ENCODE results near the gene APLN.

The APLN gene

DNA sequence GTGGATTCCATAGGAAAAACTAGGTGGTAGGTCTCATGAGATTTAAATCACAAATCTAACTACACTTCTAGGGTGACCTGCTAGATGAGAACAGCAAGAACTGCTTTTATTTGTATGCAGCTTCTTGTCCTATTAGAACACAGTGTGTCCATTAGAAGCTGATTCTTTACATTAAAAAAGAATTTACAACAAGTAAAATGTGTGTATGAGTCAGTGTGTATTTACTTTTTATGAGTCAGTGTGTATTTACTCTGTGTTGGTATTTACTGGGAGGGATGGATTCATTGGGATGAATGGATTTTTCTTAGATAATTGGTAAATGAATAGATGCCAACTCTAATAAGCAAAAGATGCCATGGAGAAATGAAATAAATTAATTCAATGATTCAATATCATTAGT is 43.4 kb upstream of the APLN start:
- no peak overlapping the region for H4K91ac ChIP-seq (ENCODE audit: low read depth, low read length, poor library complexity)
- no peaks in the 10 kb centered on the region for H3K4me1 ChIP-seq (ENCODE audit: control insufficient read depth in 2 of 2, insufficient read depth in 1 of 2, low read depth in 1 of 2, low read length in 2 of 2)
- no peaks in the 10 kb centered on the region for H3K79me1 ChIP-seq (ENCODE audit: low read depth, low read length)
- no peak overlapping the region for H3K9ac ChIP-seq (ENCODE audit: low read depth, low read length, poor library complexity)
- H3K4me2 ChIP-seq (ENCODE audit: insufficient read depth, low read length, poor library complexity, severe bottlenecking), result no peak overlapping the region
- H2BK15ac ChIP-seq (ENCODE audit: low read length), result no peak overlapping the region
- no peak overlapping the region for H4K8ac ChIP-seq (ENCODE audit: low read depth, low read length)
- no peaks in the 10 kb centered on the region for H3K36me3 ChIP-seq (replicated peaks in 1 of 2; ENCODE audit: control insufficient read depth in 2 of 2, insufficient read depth in 2 of 2, low read length in 2 of 2)
- H3K9me3 ChIP-seq (replicated peaks in 1 of 2; ENCODE audit: control insufficient read depth in 2 of 2, insufficient read depth in 1 of 2, low read depth in 1 of 2, low read length in 2 of 2), result no peaks in the 10 kb centered on the region
- no peak overlapping the region for H2BK120ac ChIP-seq (ENCODE audit: low read depth, low read length)
- H3K14ac ChIP-seq (ENCODE audit: low read length), result no peak overlapping the region
- H3K27me3 ChIP-seq (ENCODE audit: control insufficient read depth in 3 of 3, insufficient read depth in 3 of 3, low read depth in 1 of 3, low read length in 3 of 3), result peaks cover 0 to 16% (median 0%) of the 10 kb centered on the region in 3 experiments
- H3K23ac ChIP-seq (ENCODE audit: low read depth, low read length, poor library complexity), result no peak overlapping the region
- H3K4ac ChIP-seq (ENCODE audit: low read length), result no peak overlapping the region
- H2BK5ac ChIP-seq (ENCODE audit: low read length), result no peak overlapping the region
- no peak overlapping the region for H3K4me3 ChIP-seq (ENCODE audit: low read length in 2 of 2)
- H2AK5ac ChIP-seq (ENCODE audit: low read depth, low read length), result no peak overlapping the region
- H3K18ac ChIP-seq (ENCODE audit: low read length), result no peak overlapping the region
- no peak overlapping the region for H3K27ac ChIP-seq (replicated peaks; ENCODE audit: low read length)
- H2BK12ac ChIP-seq (ENCODE audit: low read length), result no peak overlapping the region
- H2AFZ ChIP-seq (ENCODE audit: low read length), result no peak overlapping the region
- DNase-seq (ENCODE audit: low spot score), result no peak

DNA sequence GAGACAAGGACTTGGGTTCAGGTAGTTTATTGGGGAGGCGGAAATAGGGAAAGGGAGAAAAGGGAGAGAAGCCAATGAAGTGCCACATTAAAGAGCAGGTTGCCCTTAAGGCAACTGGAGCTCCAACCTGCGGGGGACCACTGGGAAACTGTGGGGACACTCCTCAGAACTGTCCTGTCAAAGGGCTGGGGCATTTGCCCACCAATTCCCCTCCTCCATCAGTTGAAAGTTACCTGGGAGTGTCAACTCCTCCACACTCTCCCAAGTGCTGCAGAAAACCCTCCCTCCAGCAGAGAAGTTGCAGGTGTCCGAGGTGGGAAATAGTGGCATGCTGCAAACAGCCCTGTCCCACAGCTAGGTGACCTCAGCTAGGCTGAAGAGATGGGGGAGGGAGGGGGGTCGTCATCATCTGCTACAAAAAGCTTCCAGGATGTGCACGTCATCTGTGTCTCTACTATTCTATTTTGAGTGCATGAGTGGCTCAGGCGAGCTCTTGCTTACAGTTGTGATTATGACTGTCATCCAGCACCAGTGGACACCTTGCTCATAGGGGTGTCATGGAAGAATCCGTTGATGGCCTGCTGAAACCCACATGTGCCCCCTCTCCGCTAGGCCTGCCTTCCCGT is 42.6 kb upstream of the APLN start:
- Histone ChIP-seq H3K9me3 (replicated peaks in 1 of 2; ENCODE audit: control insufficient read depth in 2 of 2, insufficient read depth in 1 of 2, low read depth in 1 of 2, low read length in 2 of 2) (no peaks in the 10 kb centered on the region), H3K36me3 (replicated peaks in 1 of 2; ENCODE audit: control insufficient read depth in 2 of 2, insufficient read depth in 2 of 2, low read length in 2 of 2) (no peaks in the 10 kb centered on the region), H3K79me1 (ENCODE audit: low read depth, low read length) (no peaks in the 10 kb centered on the region), H3K9ac (ENCODE audit: low read depth, low read length, poor library complexity) (no peak overlapping the region), H2BK15ac (ENCODE audit: low read length) (no peak overlapping the region), H2BK12ac (ENCODE audit: low read length) (no peak overlapping the region), H3K4me1 (ENCODE audit: control insufficient read depth in 2 of 2, insufficient read depth in 1 of 2, low read depth in 1 of 2, low read length in 2 of 2) (no peaks in the 10 kb centered on the region), H3K23ac (ENCODE audit: low read depth, low read length, poor library complexity) (peak overlapping the region; percentile 65), H2BK5ac (ENCODE audit: low read length) (no peak overlapping the region), H3K27ac (replicated peaks; ENCODE audit: low read length) (no peak overlapping the region), H3K4me3 (ENCODE audit: low read length in 2 of 2) (no peak overlapping the region), H2AK5ac (ENCODE audit: low read depth, low read length) (no peak overlapping the region), H3K14ac (ENCODE audit: low read length) (no peak overlapping the region), H3K27me3 (ENCODE audit: control insufficient read depth in 3 of 3, insufficient read depth in 3 of 3, low read depth in 1 of 3, low read length in 3 of 3) (peaks cover 0 to 16% (median 0%) of the 10 kb centered on the region in 3 experiments), H3K18ac (ENCODE audit: low read length) (no peak overlapping the region), H3K4me2 (ENCODE audit: insufficient read depth, low read length, poor library complexity, severe bottlenecking) (no peak overlapping the region), H2AFZ (ENCODE audit: low read length) (no peak overlapping the region), H3K4ac (ENCODE audit: low read length) (no peak overlapping the region), H2BK120ac (ENCODE audit: low read depth, low read length) (no peak overlapping the region), H4K8ac (ENCODE audit: low read depth, low read length) (no peak overlapping the region), H4K91ac (ENCODE audit: low read depth, low read length, poor library complexity) (no peak overlapping the region)
- WGBS, 2 donors (ENCODE audit: extremely low coverage in 2 of 2, insufficient read length in 2 of 2, insufficient replicate concordance in 1 of 2), result no CpG with 5 or more reads among the region's 9 CpGs
- DNase-seq (ENCODE audit: low spot score), result no peak

DNA sequence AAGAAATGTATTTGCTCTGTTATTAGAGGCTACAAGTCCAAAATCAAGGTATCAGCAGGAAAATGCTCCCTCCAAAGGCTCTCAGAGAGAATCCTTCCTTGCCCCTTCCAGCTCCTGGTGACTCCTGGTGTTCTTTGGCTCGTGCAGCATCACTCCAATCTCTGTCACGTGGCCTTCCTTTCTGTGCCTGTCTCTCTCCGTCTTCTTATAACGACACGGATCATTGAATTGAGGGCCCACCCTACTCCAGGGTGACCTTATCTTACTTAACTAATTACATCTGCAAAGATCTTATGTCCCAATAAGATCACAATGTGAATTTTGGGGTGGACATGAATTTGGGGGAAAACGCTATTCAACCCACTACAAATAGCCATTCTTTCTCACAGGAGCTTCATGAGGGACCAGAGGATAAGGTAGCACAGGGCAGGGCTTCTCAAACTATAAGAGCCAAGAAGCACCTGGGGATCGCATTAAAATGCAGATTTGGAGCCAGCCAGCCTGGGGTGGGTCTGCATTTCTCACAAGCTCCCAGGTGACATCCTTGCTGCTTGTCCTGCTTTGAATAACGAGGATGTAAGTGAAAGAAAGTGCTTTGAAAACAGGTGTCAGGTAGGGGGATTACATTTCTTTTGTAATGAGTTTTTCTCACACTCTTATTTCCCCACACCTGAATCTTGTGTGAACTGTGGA is 41.9 kb upstream of the APLN start:
- no peak overlapping the region for H3K4me2 ChIP-seq (ENCODE audit: insufficient read depth, low read length, poor library complexity, severe bottlenecking)
- H3K27ac ChIP-seq (replicated peaks; ENCODE audit: low read length), result no peak overlapping the region
- no peaks in the 10 kb centered on the region for H3K9me3 ChIP-seq (replicated peaks in 1 of 2; ENCODE audit: control insufficient read depth in 2 of 2, insufficient read depth in 1 of 2, low read depth in 1 of 2, low read length in 2 of 2)
- H2BK12ac ChIP-seq (ENCODE audit: low read length), result no peak overlapping the region
- no peak overlapping the region for H3K23ac ChIP-seq (ENCODE audit: low read depth, low read length, poor library complexity)
- H4K8ac ChIP-seq (ENCODE audit: low read depth, low read length), result no peak overlapping the region
- H3K4me3 ChIP-seq (ENCODE audit: low read length in 2 of 2), result no peak overlapping the region
- no peak overlapping the region for H2BK5ac ChIP-seq (ENCODE audit: low read length)
- no peaks in the 10 kb centered on the region for H3K4me1 ChIP-seq (ENCODE audit: control insufficient read depth in 2 of 2, insufficient read depth in 1 of 2, low read depth in 1 of 2, low read length in 2 of 2)
- no peak overlapping the region for H3K4ac ChIP-seq (ENCODE audit: low read length)
- no peak overlapping the region for H3K14ac ChIP-seq (ENCODE audit: low read length)
- H3K27me3 ChIP-seq (ENCODE audit: control insufficient read depth in 3 of 3, insufficient read depth in 3 of 3, low read depth in 1 of 3, low read length in 3 of 3), result peaks cover 0 to 14% (median 0%) of the 10 kb centered on the region in 3 experiments
- H3K36me3 ChIP-seq (replicated peaks in 1 of 2; ENCODE audit: control insufficient read depth in 2 of 2, insufficient read depth in 2 of 2, low read length in 2 of 2), result no peaks in the 10 kb centered on the region
- no CpG with 5 or more reads among the region's 8 CpGs for WGBS, 2 donors (ENCODE audit: extremely low coverage in 2 of 2, insufficient read length in 2 of 2, insufficient replicate concordance in 1 of 2)
- H4K91ac ChIP-seq (ENCODE audit: low read depth, low read length, poor library complexity), result no peak overlapping the region
- DNase-seq (ENCODE audit: low spot score), result no peak
- no peak overlapping the region for H3K18ac ChIP-seq (ENCODE audit: low read length)
- H2BK120ac ChIP-seq (ENCODE audit: low read depth, low read length), result no peak overlapping the region
- H3K9ac ChIP-seq (ENCODE audit: low read depth, low read length, poor library complexity), result no peak overlapping the region
- H2AFZ ChIP-seq (ENCODE audit: low read length), result no peak overlapping the region
- H3K79me1 ChIP-seq (ENCODE audit: low read depth, low read length), result no peaks in the 10 kb centered on the region
- no peak overlapping the region for H2BK15ac ChIP-seq (ENCODE audit: low read length)
- H2AK5ac ChIP-seq (ENCODE audit: low read depth, low read length), result no peak overlapping the region

DNA sequence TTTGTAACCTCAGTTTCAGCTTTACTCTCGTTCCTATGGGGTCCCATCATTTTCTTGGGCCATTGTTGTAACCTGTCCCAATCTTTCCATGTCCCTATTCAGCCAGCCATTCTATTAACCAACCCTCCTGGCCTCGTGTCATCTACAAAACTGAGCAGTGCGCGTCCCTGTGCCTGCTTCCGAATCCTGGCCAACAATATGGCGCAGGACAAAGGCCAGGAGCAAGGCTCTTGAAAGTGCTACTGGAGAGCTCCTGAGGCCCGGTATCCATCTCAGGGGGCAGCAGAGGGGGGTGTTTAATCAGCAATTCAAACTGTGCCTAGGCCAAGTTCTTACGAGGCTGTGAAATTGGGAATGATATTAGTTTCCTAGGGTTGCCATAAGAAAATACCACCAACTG is 41.2 kb upstream of the APLN start:
- no peak overlapping the region for H3K4me3 ChIP-seq (ENCODE audit: low read length in 2 of 2)
- H2BK15ac ChIP-seq (ENCODE audit: low read length), result no peak overlapping the region
- WGBS, 2 donors (ENCODE audit: extremely low coverage in 2 of 2, insufficient read length in 2 of 2, insufficient replicate concordance in 1 of 2), result no CpG with 5 or more reads among the region's 8 CpGs
- H3K4me1 ChIP-seq (ENCODE audit: control insufficient read depth in 2 of 2, insufficient read depth in 1 of 2, low read depth in 1 of 2, low read length in 2 of 2), result no peaks in the 10 kb centered on the region
- no peak overlapping the region for H2BK120ac ChIP-seq (ENCODE audit: low read depth, low read length)
- H3K27me3 ChIP-seq (ENCODE audit: control insufficient read depth in 3 of 3, insufficient read depth in 3 of 3, low read depth in 1 of 3, low read length in 3 of 3), result peaks cover 0 to 14% (median 0%) of the 10 kb centered on the region in 3 experiments
- no peak overlapping the region for H2AFZ ChIP-seq (ENCODE audit: low read length)
- no peak overlapping the region for H3K4ac ChIP-seq (ENCODE audit: low read length)
- no peak overlapping the region for H2AK5ac ChIP-seq (ENCODE audit: low read depth, low read length)
- no peaks in the 10 kb centered on the region for H3K79me1 ChIP-seq (ENCODE audit: low read depth, low read length)
- no peak overlapping the region for H3K27ac ChIP-seq (replicated peaks; ENCODE audit: low read length)
- H3K9ac ChIP-seq (ENCODE audit: low read depth, low read length, poor library complexity), result no peak overlapping the region
- no peak overlapping the region for H3K23ac ChIP-seq (ENCODE audit: low read depth, low read length, poor library complexity)
- no peak overlapping the region for H4K8ac ChIP-seq (ENCODE audit: low read depth, low read length)
- no peaks in the 10 kb centered on the region for H3K9me3 ChIP-seq (replicated peaks in 1 of 2; ENCODE audit: control insufficient read depth in 2 of 2, insufficient read depth in 1 of 2, low read depth in 1 of 2, low read length in 2 of 2)
- no peak overlapping the region for H2BK12ac ChIP-seq (ENCODE audit: low read length)
- no peak overlapping the region for H3K14ac ChIP-seq (ENCODE audit: low read length)
- H3K36me3 ChIP-seq (replicated peaks in 1 of 2; ENCODE audit: control insufficient read depth in 2 of 2, insufficient read depth in 2 of 2, low read length in 2 of 2), result no peaks in the 10 kb centered on the region
- DNase-seq (ENCODE audit: low spot score), result no peak
- no peak overlapping the region for H2BK5ac ChIP-seq (ENCODE audit: low read length)
- no peak overlapping the region for H3K4me2 ChIP-seq (ENCODE audit: insufficient read depth, low read length, poor library complexity, severe bottlenecking)
- H3K18ac ChIP-seq (ENCODE audit: low read length), result no peak overlapping the region
- no peak overlapping the region for H4K91ac ChIP-seq (ENCODE audit: low read depth, low read length, poor library complexity)
